C4-2B (cell line): ENCODE data around the gene SASH1.

Source experiments
- CTCF ChIP-seq: fragments of 450-650 bp; conservative IDR thresholded peaks from 2 replicates; pipeline ENCODE4 v1.5.1; 2017; ENCODE audit warnings: mild to moderate bottlenecking
- ZFX ChIP-seq: fragments of 450-650 bp; IDR thresholded peaks from 2 replicates; pipeline ENCODE4 v1.6.1; 2017

- TF ChIP-seq CTCF (no peak), ZFX (no peak)
Observed at GRCh38 chr6:148359228-148359627, 16.6 kb downstream of the SASH1 start.
